H9 (cell line): ENCODE data around the gene ARHGEF16. TPM values are rescaled to one million over a fixed set of nuclear protein-coding genes. Genes with fewer than 3 reads are reported as not detected.

Source experiments
- DNase-seq: peaks from one replicate; pipeline ENCODE4 v3.0.0-alpha.2; 2017
- H2AFZ ChIP-seq: one replicate; pipeline ENCODE4 v1.6.1; 2013; ENCODE audit warnings: mild to moderate bottlenecking, low read length, control low read depth, moderate library complexity
- H2AK5ac ChIP-seq: 2 replicates; pipeline ENCODE4 v1.6.1; 2013; ENCODE audit warnings: low read length, control low read depth, mixed read lengths; ENCODE audit not compliant: insufficient read length
- H2BK120ac ChIP-seq: one replicate; pipeline ENCODE4 v1.6.1; 2013; ENCODE audit warnings: low read depth, mild to moderate bottlenecking, low read length, control low read depth, inconsistent platforms; ENCODE audit not compliant: poor library complexity, severe bottlenecking
- H2BK12ac ChIP-seq: 2 replicates; pipeline ENCODE4 v1.6.1; 2013; ENCODE audit warnings: low read length, control low read depth, mixed read lengths, low read depth; ENCODE audit not compliant: insufficient read length
- H2BK15ac ChIP-seq: 2 replicates; pipeline ENCODE4 v1.6.1; 2013; ENCODE audit warnings: low read depth, low read length, control low read depth
- H2BK20ac ChIP-seq: one replicate; pipeline ENCODE4 v1.6.1; 2013; ENCODE audit warnings: low read depth, mild to moderate bottlenecking, low read length, control low read depth, inconsistent platforms; ENCODE audit not compliant: poor library complexity, severe bottlenecking
- H2BK5ac ChIP-seq: 2 replicates; pipeline ENCODE4 v1.6.1; 2013; ENCODE audit warnings: low read length, control low read depth, mixed read lengths; ENCODE audit not compliant: insufficient read length
- H3K14ac ChIP-seq: 2 replicates; pipeline ENCODE4 v1.6.1; 2013; ENCODE audit warnings: low read length, control low read depth; ENCODE audit not compliant: insufficient read depth
- H3K18ac ChIP-seq: 2 replicates; pipeline ENCODE4 v1.6.1; 2013; ENCODE audit warnings: low read depth, mild to moderate bottlenecking, mixed read lengths, low read length, control low read depth; ENCODE audit not compliant: insufficient read length
- H3K23ac ChIP-seq: 2 replicates; pipeline ENCODE4 v1.6.1; 2013; ENCODE audit warnings: low read length, control low read depth, mixed read lengths, low read depth; ENCODE audit not compliant: insufficient read length
- H3K23me2 ChIP-seq: 2 replicates; pipeline ENCODE4 v1.6.1; 2013; ENCODE audit warnings: low read depth, mild to moderate bottlenecking, mixed read lengths, low read length, control low read depth; ENCODE audit not compliant: insufficient read length, poor library complexity, severe bottlenecking
- H3K27ac ChIP-seq: 2 replicates; pipeline ENCODE4 v1.5.1; 2013; ENCODE audit warnings: low read length, control low read depth, mixed read lengths, low read depth; ENCODE audit not compliant: insufficient read length
- H3K27me3 ChIP-seq: 2 replicates; pipeline ENCODE4 v1.6.1; 2013; ENCODE audit warnings: low read length, control low read depth, inconsistent platforms; ENCODE audit not compliant: insufficient read depth
- H3K4ac ChIP-seq: 2 replicates; pipeline ENCODE4 v1.6.1; 2013; ENCODE audit warnings: low read depth, mild to moderate bottlenecking, control low read depth, inconsistent platforms, low read length, moderate library complexity
- H3K4me1 ChIP-seq: 2 replicates; pipeline ENCODE4 v1.6.1; 2013; ENCODE audit warnings: low read length, control low read depth, inconsistent platforms; ENCODE audit not compliant: insufficient read depth
- H3K4me2 ChIP-seq: 2 replicates; pipeline ENCODE4 v1.6.1; 2013; ENCODE audit warnings: low read length, control low read depth, mixed read lengths; ENCODE audit not compliant: insufficient read length, insufficient read depth
- H3K56ac ChIP-seq: 2 replicates; pipeline ENCODE4 v1.6.1; 2013; ENCODE audit warnings: low read depth, mild to moderate bottlenecking, mixed read lengths, low read length, control low read depth; ENCODE audit not compliant: insufficient read length
- H3K79me1 ChIP-seq: 2 replicates; pipeline ENCODE4 v1.6.1; 2013; ENCODE audit warnings: low read depth, mild to moderate bottlenecking, moderate library complexity, low read length, control low read depth, inconsistent platforms; ENCODE audit not compliant: insufficient read depth, poor library complexity, severe bottlenecking
- H3K79me2 ChIP-seq: 2 replicates; pipeline ENCODE4 v1.6.1; 2013; ENCODE audit warnings: low read length, control low read depth, inconsistent platforms; ENCODE audit not compliant: insufficient read depth
- H3K9ac ChIP-seq: 2 replicates; pipeline ENCODE4 v1.6.1; 2013; ENCODE audit warnings: low read length, control low read depth, mixed read lengths; ENCODE audit not compliant: insufficient read length; ENCODE audit errors: extremely low read depth
- H3K9me3 ChIP-seq: one replicate; pipeline ENCODE4 v1.6.1; 2013; ENCODE audit warnings: low read depth, low read length, inconsistent platforms; ENCODE audit not compliant: control insufficient read depth
- H3T11ph ChIP-seq: one replicate; pipeline ENCODE4 v1.6.1; 2013; ENCODE audit warnings: mild to moderate bottlenecking, low read length, control low read depth, inconsistent platforms
- H4K20me1 ChIP-seq: one replicate; pipeline ENCODE4 v1.6.1; 2013; ENCODE audit not compliant: control insufficient read depth, insufficient read length, insufficient read depth
- H4K5ac ChIP-seq: 2 replicates; pipeline ENCODE4 v1.6.1; 2013; ENCODE audit warnings: low read depth, mild to moderate bottlenecking, mixed read lengths, low read length, control low read depth; ENCODE audit not compliant: insufficient read length
- H4K8ac ChIP-seq: replicated peaks from 2 replicates; pipeline ENCODE4 v1.6.1; 2013; ENCODE audit warnings: low read length, control low read depth, mixed read lengths, low read depth; ENCODE audit not compliant: insufficient read length
- H4K91ac ChIP-seq: 2 replicates; pipeline ENCODE4 v1.6.1; 2013; ENCODE audit warnings: low read depth, mild to moderate bottlenecking, moderate library complexity, mixed read lengths, low read length, control low read depth; ENCODE audit not compliant: insufficient read length
- H3K27ac Mint-ChIP-seq, 3 experiments: 2 replicates in 2 of 3; 3 replicates in 1 of 3; pipeline ENCODE4 v1.8.0; 2020 to 2021; ENCODE audit warnings: mixed read lengths in 3 of 3, mild to moderate bottlenecking in 1 of 3, moderate library complexity in 1 of 3
- H3K27me3 Mint-ChIP-seq: 2 replicates; pipeline ENCODE4 v1.8.0; 2021; ENCODE audit warnings: low read depth, mild to moderate bottlenecking, moderate library complexity, mixed read lengths
- H3K36me3 Mint-ChIP-seq, 3 experiments: 2 replicates in 2 of 3; 3 replicates in 1 of 3; pipeline ENCODE4 v1.8.0; 2020 to 2021; ENCODE audit warnings: low read depth in 3 of 3, mixed read lengths in 3 of 3; ENCODE audit not compliant: insufficient read depth in 1 of 3
- H3K4me1 Mint-ChIP-seq, 2 experiments: 2 replicates each; pipeline ENCODE4 v1.8.0; 2020; ENCODE audit warnings: mixed read lengths in 2 of 2
- H3K4me3 Mint-ChIP-seq, 2 experiments: 2 replicates in 1 of 2; 3 replicates in 1 of 2; pipeline ENCODE4 v1.8.0; 2020 to 2021; ENCODE audit warnings: mild to moderate bottlenecking in 2 of 2, mixed read lengths in 2 of 2, moderate library complexity in 1 of 2
- H3K9me3 Mint-ChIP-seq, 2 experiments: 2 replicates in 1 of 2; 3 replicates in 1 of 2; pipeline ENCODE4 v1.8.0; 2020; ENCODE audit warnings: mild to moderate bottlenecking in 2 of 2, mixed read lengths in 2 of 2, moderate library complexity in 1 of 2
- CTCF ChIP-seq: fragments of 200-600 bp; sonication (generic); conservative IDR thresholded peaks from 3 replicates; pipeline ENCODE4 v1.8.0; 2021; ENCODE audit warnings: antibody characterized with exemption, mild to moderate bottlenecking
- WGBS: extraction: QIAGEN DNeasy Blood & Tissue Kit; methylation state at CpG from one replicate; pipeline ENCODE4 v1.1.7; 2013; ENCODE audit warnings: missing lambda C conversion rate, low lambda C conversion rate, mixed read lengths; ENCODE audit not compliant: insufficient read length; ENCODE audit errors: extremely low coverage; 5-methylcytosine and 5-hydroxymethylcytosine counted together
- total RNA-seq: library from RNA; stranded (reverse); gene quantifications from 2 replicates; pipeline ENCODE4 v1.2.1, GENCODE V29; 2021

The ARHGEF16 gene
- total RNA-seq, 1 experiment from 2014 or later, result 48.5 TPM

- no peak overlapping the region for H3T11ph ChIP-seq
Measured at GRCh38 chr1:3515774-3516480, 61.5 kb downstream of the ARHGEF16 start.

More at GRCh38 chr1:3515774-3516480, 61.5 kb downstream of the ARHGEF16 start:
- no peak for DNase-seq
- H3K79me2 ChIP-seq, result no peaks in the 10 kb centered on the region; the same call in 1 of the 2 replicates
- H3K56ac ChIP-seq, result no peak overlapping the region
- no peak overlapping the region for H4K5ac ChIP-seq
- Mint-ChIP-seq H3K36me3 (peaks cover 0 to 10% (median 5%) of the 10 kb centered on the region in 3 experiments; a peak in 4 of 7 replicates), H3K4me1 (no peaks in the 10 kb centered on the region), H3K27ac (no peak overlapping the region), H3K27me3 (no peaks in the 10 kb centered on the region; the same call in 1 of the 2 replicates), H3K4me3 (no peak overlapping the region), H3K9me3 (peaks cover 0 to 3% of the 10 kb centered on the region in 2 experiments; a peak in 3 of 5 replicates)
- H4K91ac ChIP-seq, result no peak overlapping the region
- H3K9me3 ChIP-seq, result no peaks in the 10 kb centered on the region
- H3K9ac ChIP-seq, result no peak overlapping the region
- no peak overlapping the region for H3K14ac ChIP-seq
- H3K4ac ChIP-seq, result no peak overlapping the region
- H3K79me1 ChIP-seq, result no peaks in the 10 kb centered on the region
- no peak overlapping the region for H2BK5ac ChIP-seq
- H3K23me2 ChIP-seq, result no peaks in the 10 kb centered on the region
- no peak overlapping the region for H4K8ac ChIP-seq
- H2BK20ac ChIP-seq, result no peak overlapping the region
- TF ChIP-seq CTCF, result no peak
- H2BK120ac ChIP-seq, result no peak overlapping the region
- H3K4me1 ChIP-seq, result no peaks in the 10 kb centered on the region
- no peaks in the 10 kb centered on the region for H3K27me3 ChIP-seq
- no peak overlapping the region for H2BK15ac ChIP-seq
- H3K23ac ChIP-seq, result no peak overlapping the region
- no peak overlapping the region for H3K4me2 ChIP-seq
- H3K18ac ChIP-seq, result no peak overlapping the region
- H2AFZ ChIP-seq, result no peak overlapping the region
- H2BK12ac ChIP-seq, result no peak overlapping the region
- H2AK5ac ChIP-seq, result no peak overlapping the region
- peaks cover 4% of the 10 kb centered on the region for H4K20me1 ChIP-seq
- WGBS, result no CpG with 5 or more reads among the region's 19 CpGs
- H3K27ac ChIP-seq, result no peak overlapping the region
